Chondrocyte (in vitro differentiated cells): ENCODE measurements around the gene FADD. TPM values are rescaled to one million over a fixed set of nuclear protein-coding genes. Genes with fewer than 3 reads are reported as not detected.
"Not testable (repeated sequence)": the region's sequence is repeated elsewhere in the genome, so short reads cannot be mapped to it uniquely, and the experiment has no call there.

ENCODE experiments used
- DNase-seq: peaks from one replicate; pipeline ENCODE4 v3.0.0; 2021; ENCODE audit warnings: mixed read lengths, low spot score
- H3K27ac Mint-ChIP-seq: one replicate; pipeline ENCODE4 v1.8.0; 2021; ENCODE audit warnings: mild to moderate bottlenecking, moderate library complexity, mixed read lengths; ENCODE audit not compliant: unreplicated experiment
- H3K27me3 Mint-ChIP-seq: 2 replicates; pipeline ENCODE4 v1.8.0; 2021; ENCODE audit warnings: low read depth, mixed read lengths
- H3K36me3 Mint-ChIP-seq: 2 replicates; pipeline ENCODE4 v1.8.0; 2021; ENCODE audit warnings: low read depth, mixed read lengths
- H3K4me1 Mint-ChIP-seq: 2 replicates; pipeline ENCODE4 v1.8.0; 2021; ENCODE audit warnings: low read depth, mild to moderate bottlenecking, mixed read lengths
- H3K4me3 Mint-ChIP-seq: one replicate; pipeline ENCODE4 v1.8.0; 2021; ENCODE audit warnings: mild to moderate bottlenecking, moderate library complexity, mixed read lengths; ENCODE audit not compliant: unreplicated experiment
- H3K9me3 Mint-ChIP-seq: 2 replicates; pipeline ENCODE4 v1.8.0; 2021; ENCODE audit warnings: low read depth, mixed read lengths
- CTCF ChIP-seq: fragments of 200-600 bp; sonication (generic); IDR thresholded peaks from 2 replicates; pipeline ENCODE4 v1.5.0; 2021; ENCODE audit warnings: antibody characterized with exemption, mild to moderate bottlenecking, moderate library complexity
- total RNA-seq: library from RNA; stranded (reverse); gene quantifications from 3 replicates; pipeline ENCODE4 v1.2.1, GENCODE V29; 2021

Gene FADD
- total RNA-seq, 1 donor from 2014 or later: 26.8 TPM

- no peak overlapping the region for H3K27ac Mint-ChIP-seq
- no peaks in the 10 kb centered on the region for H3K9me3 Mint-ChIP-seq
- peaks cover 3% of the 10 kb centered on the region for H3K4me1 Mint-ChIP-seq
- H3K4me3 Mint-ChIP-seq: no peak overlapping the region
- DNase-seq: no peak
- no peak for TF ChIP-seq CTCF
- no peaks in the 10 kb centered on the region for H3K36me3 Mint-ChIP-seq
- H3K27me3 Mint-ChIP-seq: peaks cover 5% of the 10 kb centered on the region
These were observed 9.4 kb upstream of the FADD start for GRCh38 chr11:70193411-70194292.

- no peak for TF ChIP-seq CTCF
- Mint-ChIP-seq H3K4me1 (peaks cover 3% of the 10 kb centered on the region), H3K27ac (no peak overlapping the region), H3K9me3 (no peaks in the 10 kb centered on the region), H3K36me3 (no peaks in the 10 kb centered on the region), H3K27me3 (peaks cover 9% of the 10 kb centered on the region), H3K4me3 (no peak overlapping the region)
- no peak for DNase-seq
These were observed 8.0 kb upstream of the FADD start for GRCh38 chr11:70194792-70195791.

GRCh38 chr11:70200212-70200844 is 2.8 kb upstream of the FADD start:
- Mint-ChIP-seq H3K27ac (no peak overlapping the region), H3K9me3 (no peaks in the 10 kb centered on the region), H3K36me3 (no peaks in the 10 kb centered on the region), H3K4me1 (peaks cover 21% of the 10 kb centered on the region), H3K27me3 (peaks cover 10% of the 10 kb centered on the region), H3K4me3 (no peak overlapping the region)
- TF ChIP-seq CTCF: no peak
- DNase-seq: peak; percentile 1

- not testable (repeated sequence) for H3K27ac Mint-ChIP-seq, H3K36me3 Mint-ChIP-seq, H3K9me3 Mint-ChIP-seq, H3K4me3 Mint-ChIP-seq, H3K27me3 Mint-ChIP-seq
- DNase-seq: peak; percentile 5
- peaks cover 28% of the 10 kb centered on the region for H3K4me1 Mint-ChIP-seq
These were observed 2.0 kb upstream of the FADD start for GRCh38 chr11:70201047-70201446.

- peak overlapping the region; percentile 49 for H3K27ac Mint-ChIP-seq
- H3K27me3 Mint-ChIP-seq: peaks cover 7% of the 10 kb centered on the region
- H3K36me3 Mint-ChIP-seq: peaks cover 7% of the 10 kb centered on the region
- no peaks in the 10 kb centered on the region for H3K9me3 Mint-ChIP-seq
- peaks cover 33% of the 10 kb centered on the region for H3K4me1 Mint-ChIP-seq
- TF ChIP-seq CTCF: no peak
- DNase-seq: peak; percentile 42
- peak overlapping the region; percentile 88 for H3K4me3 Mint-ChIP-seq
These were observed 924 bp upstream of the FADD start for GRCh38 chr11:70201882-70202861.
